Measurements from ENCODE around the gene GRIN2A. TPM values are rescaled to one million over a fixed set of nuclear protein-coding genes. Genes with fewer than 3 reads are reported as not detected.

GRIN2A gene
- total RNA-seq, 1 donor: 3.4 TPM

GRCh38 chr16:10028644-10029043, 153.6 kb downstream of the GRIN2A start:
- no peak overlapping the region for H3K4me3 ChIP-seq (ENCODE audit: low read depth, low read length)

GRCh38 chr16:10027553-10027952, 154.7 kb downstream of the GRIN2A start:
- TF ChIP-seq CTCF (IDR thresholded peaks at IDR 0.05; ENCODE audit: insufficient read depth, low read length): no peak
- DNase-seq (ENCODE audit: low read depth): no peak
- no peak overlapping the region for H3K4me3 ChIP-seq (ENCODE audit: low read depth, low read length)

More at GRCh38 chr16:10028644-10029043, 153.6 kb downstream of the GRIN2A start:
- no peak for TF ChIP-seq CTCF (IDR thresholded peaks at IDR 0.05; ENCODE audit: insufficient read depth, low read length)
- DNase-seq (ENCODE audit: low read depth): no peak

- no peak overlapping the region for H3K4me3 ChIP-seq (ENCODE audit: low read depth, low read length)
- no peak for DNase-seq (ENCODE audit: low read depth)
- TF ChIP-seq CTCF (IDR thresholded peaks at IDR 0.05; ENCODE audit: insufficient read depth, low read length): no peak
Observed at GRCh38 chr16:10026593-10026992, 155.6 kb downstream of the GRIN2A start.

GRCh38 chr16:10022098-10022497, 160.1 kb downstream of the GRIN2A start:
- no peak overlapping the region for H3K4me3 ChIP-seq (ENCODE audit: low read depth, low read length)
- TF ChIP-seq CTCF (IDR thresholded peaks at IDR 0.05; ENCODE audit: insufficient read depth, low read length): no peak
- no peak for DNase-seq (ENCODE audit: low read depth)

- H3K4me3 ChIP-seq (ENCODE audit: low read depth, low read length): no peak overlapping the region
- TF ChIP-seq CTCF (IDR thresholded peaks at IDR 0.05; ENCODE audit: insufficient read depth, low read length): no peak
- DNase-seq (ENCODE audit: low read depth): no peak
Observed at GRCh38 chr16:10020866-10021265, 161.4 kb downstream of the GRIN2A start.

GRCh38 chr16:10016752-10017151, 165.5 kb downstream of the GRIN2A start:
- no peak overlapping the region for H3K4me3 ChIP-seq (ENCODE audit: low read depth, low read length)
- DNase-seq (ENCODE audit: low read depth): no peak
- no peak for TF ChIP-seq CTCF (IDR thresholded peaks at IDR 0.05; ENCODE audit: insufficient read depth, low read length)

- DNase-seq (ENCODE audit: low read depth): no peak
Observed at GRCh38 chr16:10015397-10015796, 166.8 kb downstream of the GRIN2A start.

More at GRCh38 chr16:10015397-10015796, 166.8 kb downstream of the GRIN2A start:
- TF ChIP-seq CTCF (IDR thresholded peaks at IDR 0.05; ENCODE audit: insufficient read depth, low read length): no peak
- H3K4me3 ChIP-seq (ENCODE audit: low read depth, low read length): no peak overlapping the region
